Measurements from ENCODE around the gene MARCHF6. TPM values are rescaled to one million over a fixed set of nuclear protein-coding genes. Genes with fewer than 3 reads are reported as not detected.
"Not testable (repeated sequence)": the region's sequence is repeated elsewhere in the genome, so short reads cannot be mapped to it uniquely, and the experiment has no call there.

Gene MARCHF6
- total and polyA plus RNA-seq, 4 donors: 35.4 to 185 (median 105) TPM

GRCh38 chr5:10307206-10308148, 46.0 kb upstream of the MARCHF6 start, which contains the start of gene CMBL:
Gene CMBL, minus strand, starts transcription at chr5:10307902. Its CDS starts 17,140 bp downstream, at chr5:10290762.
- H3K9ac ChIP-seq (ENCODE audit: insufficient read depth in 1 of 2, low read length in 2 of 2): peak within 1 kb of the TSS; percentile 63
- WGBS, 2 donors: 2 to 5% methylated on average over 56 of the region's 56 CpGs
- no peaks in the 10 kb centered on the region for H3K9me3 ChIP-seq (ENCODE audit: control insufficient read depth in 4 of 4, insufficient read depth in 3 of 4, low read length in 3 of 4)
- no peak for TF ChIP-seq CTCF (IDR thresholded peaks at IDR 0.05; ENCODE audit: control extremely low read depth, extremely low read depth)
- H3K4me1 ChIP-seq (ENCODE audit: control insufficient read depth in 5 of 5, insufficient read depth in 5 of 5, low read length in 5 of 5): peaks cover 2 to 24% (median 8%) of the 10 kb centered on the region in 5 donors
- peak within 1 kb of the TSS; percentile 50 for H3K4me3 ChIP-seq
- H3K36me3 ChIP-seq (ENCODE audit: control insufficient read depth in 4 of 4, insufficient read depth in 4 of 4, low read length in 4 of 4): peaks cover 0 to 2% (median 0%) of the 10 kb centered on the region in 4 donors
- ATAC-seq (ENCODE audit: insufficient read depth, low FRiP score) (peak; percentile 55), DNase-seq (peak; percentile 66 to 82 (median 73))
- peak within 1 kb of the TSS; percentile 75 to 80 for H3K27ac ChIP-seq (ENCODE audit: low read depth in 1 of 2, low read length in 1 of 2)
- no peaks in the 10 kb centered on the region for H3K27me3 ChIP-seq (ENCODE audit: control insufficient read depth in 3 of 3, insufficient read depth in 3 of 3, low read length in 2 of 3)

- no peak overlapping the region for H3K4me3 ChIP-seq
- H3K27ac ChIP-seq (ENCODE audit: low read depth in 1 of 2, low read length in 1 of 2): no peak overlapping the region
- no peaks in the 10 kb centered on the region for H3K9me3 ChIP-seq (ENCODE audit: control insufficient read depth in 4 of 4, insufficient read depth in 3 of 4, low read length in 3 of 4)
- peaks cover 2 to 24% (median 8%) of the 10 kb centered on the region in 5 donors for H3K4me1 ChIP-seq (ENCODE audit: control insufficient read depth in 5 of 5, insufficient read depth in 5 of 5, low read length in 5 of 5)
- H3K9ac ChIP-seq (ENCODE audit: insufficient read depth in 1 of 2, low read length in 2 of 2): no peak overlapping the region
- TF ChIP-seq CTCF (IDR thresholded peaks at IDR 0.05; ENCODE audit: control extremely low read depth, extremely low read depth): no peak
- no peak for ATAC-seq (ENCODE audit: insufficient read depth, low FRiP score)
- DNase-seq: no peak
- H3K27me3 ChIP-seq (ENCODE audit: control insufficient read depth in 3 of 3, insufficient read depth in 3 of 3, low read length in 2 of 3): no peaks in the 10 kb centered on the region
- WGBS, 2 donors: 80 to 83% methylated on average over 6 of the region's 6 CpGs
- peaks cover 0 to 2% (median 0%) of the 10 kb centered on the region in 4 donors for H3K36me3 ChIP-seq (ENCODE audit: control insufficient read depth in 4 of 4, insufficient read depth in 4 of 4, low read length in 4 of 4)
These were observed 44.7 kb upstream of the MARCHF6 start for GRCh38 chr5:10308844-10309243.

- Histone ChIP-seq H3K9ac (ENCODE audit: insufficient read depth in 1 of 2, low read length in 2 of 2) (no peak overlapping the region), H3K9me3 (ENCODE audit: control insufficient read depth in 4 of 4, insufficient read depth in 3 of 4, low read length in 3 of 4) (peaks cover 0 to 1% (median 0%) of the 10 kb centered on the region in 4 donors), H3K4me3 (no peak overlapping the region), H3K27me3 (ENCODE audit: control insufficient read depth in 3 of 3, insufficient read depth in 3 of 3, low read length in 2 of 3) (no peaks in the 10 kb centered on the region), H3K27ac (ENCODE audit: low read depth in 1 of 2, low read length in 1 of 2) (no peak overlapping the region), H3K36me3 (ENCODE audit: control insufficient read depth in 4 of 4, insufficient read depth in 4 of 4, low read length in 4 of 4) (no peaks in the 10 kb centered on the region), H3K4me1 (ENCODE audit: control insufficient read depth in 5 of 5, insufficient read depth in 5 of 5, low read length in 5 of 5) (peaks cover 2 to 24% (median 8%) of the 10 kb centered on the region in 5 donors)
- DNase-seq (peak in 1 of 3 donors; percentile 11), ATAC-seq (ENCODE audit: insufficient read depth, low FRiP score) (no peak)
- no peak for TF ChIP-seq CTCF (IDR thresholded peaks at IDR 0.05; ENCODE audit: control extremely low read depth, extremely low read depth)
- 68 to 78% methylated on average over 8 of the region's 8 CpGs for WGBS, 2 donors
These were observed 43.3 kb upstream of the MARCHF6 start for GRCh38 chr5:10310066-10310779.

- WGBS, 2 donors: 79 to 93% methylated on average over 8 of the region's 8 CpGs
- not testable (repeated sequence) for DNase-seq; H3K9ac ChIP-seq (ENCODE audit: insufficient read depth in 1 of 2, low read length in 2 of 2); H3K27me3 ChIP-seq (ENCODE audit: control insufficient read depth in 3 of 3, insufficient read depth in 3 of 3, low read length in 2 of 3); H3K9me3 ChIP-seq (ENCODE audit: control insufficient read depth in 4 of 4, insufficient read depth in 3 of 4, low read length in 3 of 4); H3K27ac ChIP-seq (ENCODE audit: low read depth in 1 of 2, low read length in 1 of 2); H3K4me3 ChIP-seq; H3K36me3 ChIP-seq (ENCODE audit: control insufficient read depth in 4 of 4, insufficient read depth in 4 of 4, low read length in 4 of 4); ATAC-seq (ENCODE audit: insufficient read depth, low FRiP score)
- H3K4me1 ChIP-seq (ENCODE audit: control insufficient read depth in 5 of 5, insufficient read depth in 5 of 5, low read length in 5 of 5): peaks cover 2 to 23% (median 8%) of the 10 kb centered on the region in 5 donors
These were observed 42.5 kb upstream of the MARCHF6 start for GRCh38 chr5:10310835-10311570.
